Midbrain (tissue), 1 donor: ENCODE data around the gene PLTP.
"Not testable (repeated sequence)": the region's sequence is repeated elsewhere in the genome, so short reads cannot be mapped to it uniquely, and the experiment has no call there.

Experiments
- DNase-seq: peaks from one replicate; lab custom pipeline; 2025; lab: John Stamatoyannopoulos, UW

Gene PLTP

DNA sequence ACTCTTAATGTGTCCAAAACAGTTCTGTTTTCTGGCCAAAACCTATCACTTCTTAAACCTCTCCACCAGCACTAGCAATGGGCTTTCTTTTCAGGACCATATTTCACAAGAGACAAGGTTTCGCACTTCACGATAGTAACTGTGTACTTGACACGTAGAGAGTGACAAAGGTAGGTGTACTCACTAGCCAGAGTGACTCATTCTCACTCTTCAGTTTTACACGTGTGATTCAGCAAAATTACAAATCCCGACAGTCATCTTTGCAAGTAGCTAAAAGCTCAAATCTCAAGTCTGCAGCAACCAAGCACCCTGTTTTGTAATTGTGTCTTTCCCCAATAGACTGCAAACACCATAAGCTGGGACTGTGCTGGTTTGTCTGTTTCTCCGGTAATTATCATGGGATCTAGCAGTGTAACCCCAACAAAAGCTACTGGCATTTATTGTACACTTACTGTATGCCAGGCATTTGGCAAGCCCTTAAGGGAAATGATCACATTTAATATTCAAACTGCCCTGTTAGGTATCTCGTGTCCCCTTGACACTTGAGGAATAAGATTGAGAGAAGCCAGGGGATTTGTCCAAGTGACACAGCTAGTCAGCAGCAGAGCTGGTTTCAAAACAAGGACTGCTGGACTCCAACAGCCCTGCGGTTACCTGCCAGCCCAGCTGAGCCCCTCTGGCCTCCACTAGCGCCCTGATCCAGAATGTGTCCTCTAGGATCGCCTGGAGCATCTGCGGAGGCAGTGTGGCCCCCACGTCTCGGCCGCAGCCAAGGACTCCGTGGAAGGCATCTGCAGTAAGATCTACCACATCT is 32.4 kb upstream of the PLTP start:
- DNase-seq: no peak

- DNase-seq: no peak
Observed at GRCh38 chr20:45943613-45944012, 31.7 kb upstream of the PLTP start.

DNA sequence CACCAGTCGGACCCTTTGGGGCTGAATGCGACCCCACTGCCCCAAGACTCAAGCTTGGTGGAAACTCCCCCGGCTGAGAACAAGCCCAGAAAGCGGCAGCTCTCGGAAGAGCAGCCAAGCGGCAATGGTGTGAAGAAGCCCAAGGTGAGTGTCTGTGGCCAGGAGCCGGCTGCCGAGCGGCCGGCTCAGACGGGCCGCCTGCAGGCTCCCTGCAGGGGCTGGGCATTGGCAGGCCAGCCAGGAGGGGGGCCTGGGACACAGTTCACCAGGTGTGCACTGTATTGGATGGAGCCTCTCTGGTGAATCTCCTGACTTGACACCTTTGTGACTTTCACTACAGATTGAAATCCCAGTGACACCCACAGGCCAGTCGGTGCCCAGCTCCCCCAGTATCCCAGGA is 28.5 kb upstream of the PLTP start:
- no peak for DNase-seq

DNA sequence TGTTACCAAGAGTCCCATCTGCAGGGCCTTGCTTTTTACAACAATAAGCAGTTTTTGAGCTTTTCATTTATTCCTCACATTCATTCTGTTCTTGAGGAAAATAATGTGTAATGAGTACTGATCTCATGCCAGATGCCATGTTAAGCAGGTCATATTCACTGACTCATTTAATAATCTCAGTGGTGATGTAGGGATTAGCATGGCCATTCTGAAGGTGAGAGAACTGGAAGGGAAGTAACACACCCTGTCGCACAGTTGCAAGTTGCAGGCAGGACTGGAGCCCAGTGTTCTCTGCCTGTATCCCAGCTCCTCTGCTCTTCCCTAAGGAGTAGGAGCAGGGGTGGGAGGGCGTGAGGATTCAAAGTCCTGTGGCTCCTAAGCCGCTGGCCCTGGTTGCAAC is 28.1 kb upstream of the PLTP start:
- DNase-seq: no peak

DNA sequence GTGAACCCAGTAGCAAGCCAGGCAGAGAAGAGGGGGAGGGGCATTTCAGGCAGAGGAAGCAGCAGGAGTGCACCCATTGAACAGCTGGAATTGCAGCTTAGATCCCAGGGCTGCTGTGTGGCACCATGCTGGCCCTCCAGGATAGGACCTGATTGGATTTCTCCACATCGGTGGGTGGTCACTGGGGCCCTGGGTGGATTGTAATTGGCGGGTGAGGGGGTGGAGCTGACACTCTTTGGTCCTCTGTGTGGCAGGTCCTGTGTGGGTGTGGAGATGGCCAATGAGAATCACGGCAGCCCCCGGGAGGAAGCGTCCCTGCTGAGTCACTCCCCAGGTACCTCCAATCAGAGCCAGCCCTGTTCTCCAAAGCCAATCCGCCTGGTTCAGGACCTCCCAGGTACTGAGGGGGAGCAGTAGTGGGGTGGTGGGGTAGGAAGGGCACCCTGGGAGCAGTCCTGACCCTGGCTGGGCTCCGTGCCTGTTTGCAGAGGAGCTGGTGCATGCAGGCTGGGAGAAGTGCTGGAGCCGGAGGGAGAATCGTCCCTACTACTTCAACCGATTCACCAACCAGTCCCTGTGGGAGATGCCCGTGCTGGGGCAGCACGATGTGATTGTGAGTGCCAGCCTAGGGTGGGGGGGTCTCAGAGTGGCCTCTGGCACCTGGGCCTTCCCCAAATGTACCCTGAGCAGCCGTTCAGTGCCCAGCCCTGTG is 26.9 kb upstream of the PLTP start:
- no peak for DNase-seq

DNA sequence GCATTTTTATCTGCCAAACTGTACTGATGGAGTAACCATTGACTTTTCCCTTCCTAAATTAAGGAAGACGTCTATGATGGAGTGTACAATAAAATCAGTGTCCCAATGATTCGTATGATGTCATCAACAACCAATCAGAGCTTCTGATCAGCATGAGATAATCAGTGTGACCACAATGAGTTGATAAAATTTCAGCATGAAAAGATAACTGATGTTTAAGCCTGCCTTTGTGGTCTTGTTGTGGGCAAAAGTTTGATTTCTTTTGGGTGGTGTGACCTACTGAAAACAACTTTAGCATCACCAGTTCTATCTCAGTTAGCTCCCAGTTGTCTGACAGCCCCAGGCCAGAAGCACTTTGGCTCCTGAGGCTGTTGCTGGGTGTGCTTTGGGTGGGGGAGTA is 25.8 kb upstream of the PLTP start:
- no peak for DNase-seq

- peak; percentile 60 for DNase-seq
Observed at GRCh38 chr20:45935416-45936046, 23.6 kb upstream of the PLTP start.

- DNase-seq: peak; percentile 98
Observed at GRCh38 chr20:45934586-45935415, 22.8 kb upstream of the PLTP start, which contains the start of gene PCIF1. Gene PCIF1 (plus strand): TSS chr20:45934683. CDS start chr20:45939000, 4,317 bp downstream.

- no peak for DNase-seq
Observed at GRCh38 chr20:45934046-45934585, 22.2 kb upstream of the PLTP start.

DNA sequence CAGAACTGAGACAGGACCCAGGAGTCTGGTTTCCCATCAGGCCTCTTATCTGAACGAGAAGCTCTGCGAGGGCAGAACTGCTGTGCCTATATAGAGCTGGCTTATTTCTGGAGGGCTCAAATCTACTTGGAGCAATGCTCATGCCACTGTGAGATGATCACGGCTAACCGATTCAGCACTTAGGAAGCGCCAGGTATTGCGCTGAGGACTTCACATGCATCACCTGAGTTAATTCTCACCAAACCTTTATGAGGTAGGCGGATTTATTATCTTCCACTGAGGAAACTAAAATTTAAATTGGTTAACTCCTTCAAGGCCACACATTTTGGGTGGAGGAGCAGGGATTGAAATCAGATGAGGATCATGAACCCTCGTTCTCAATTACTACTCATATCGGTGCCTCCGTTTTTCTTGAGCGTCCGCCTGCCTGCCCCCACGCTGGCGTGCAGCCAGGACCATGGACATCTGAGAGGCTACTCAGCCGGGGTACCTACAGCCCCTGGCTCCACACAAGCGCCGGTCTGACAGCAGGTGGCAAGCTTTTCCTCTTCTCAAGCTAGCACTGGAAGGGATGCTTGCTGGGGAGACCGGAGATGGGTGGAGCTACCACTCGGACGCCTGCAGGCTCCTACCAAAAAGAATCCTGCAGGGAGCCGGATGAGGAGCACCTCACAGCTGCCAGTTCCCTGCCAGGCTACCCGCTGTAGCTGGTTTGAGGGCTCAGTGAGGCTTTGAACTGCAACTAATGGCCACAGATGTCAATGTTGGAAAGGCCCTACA is 21.5 kb upstream of the PLTP start:
- DNase-seq: peak; percentile 67

- not testable (repeated sequence) for DNase-seq
Observed at GRCh38 chr20:45931680-45932079, 19.7 kb upstream of the PLTP start.

GRCh38 chr20:45927071-45927878 is 15.3 kb upstream of the PLTP start:
- no peak for DNase-seq

DNA sequence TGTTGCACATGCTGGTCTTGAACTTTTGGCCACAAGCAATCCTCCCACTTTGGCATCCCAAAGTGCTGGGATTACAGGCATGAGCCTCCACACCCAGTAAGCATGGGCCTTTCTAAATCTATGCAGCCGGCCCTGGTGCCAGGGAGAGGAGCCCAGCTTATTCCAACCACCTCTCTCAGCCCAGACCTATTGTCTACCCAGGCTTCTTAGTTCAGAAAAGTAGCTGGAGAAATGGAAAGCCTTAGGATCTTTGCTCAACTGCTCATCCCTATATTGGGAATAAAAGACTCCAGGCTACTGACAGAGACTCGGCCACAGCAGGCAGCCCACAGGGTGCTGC is 14.7 kb upstream of the PLTP start:
- DNase-seq: no peak

GRCh38 chr20:45925821-45926506 is 14.0 kb upstream of the PLTP start:
- DNase-seq: no peak

DNA sequence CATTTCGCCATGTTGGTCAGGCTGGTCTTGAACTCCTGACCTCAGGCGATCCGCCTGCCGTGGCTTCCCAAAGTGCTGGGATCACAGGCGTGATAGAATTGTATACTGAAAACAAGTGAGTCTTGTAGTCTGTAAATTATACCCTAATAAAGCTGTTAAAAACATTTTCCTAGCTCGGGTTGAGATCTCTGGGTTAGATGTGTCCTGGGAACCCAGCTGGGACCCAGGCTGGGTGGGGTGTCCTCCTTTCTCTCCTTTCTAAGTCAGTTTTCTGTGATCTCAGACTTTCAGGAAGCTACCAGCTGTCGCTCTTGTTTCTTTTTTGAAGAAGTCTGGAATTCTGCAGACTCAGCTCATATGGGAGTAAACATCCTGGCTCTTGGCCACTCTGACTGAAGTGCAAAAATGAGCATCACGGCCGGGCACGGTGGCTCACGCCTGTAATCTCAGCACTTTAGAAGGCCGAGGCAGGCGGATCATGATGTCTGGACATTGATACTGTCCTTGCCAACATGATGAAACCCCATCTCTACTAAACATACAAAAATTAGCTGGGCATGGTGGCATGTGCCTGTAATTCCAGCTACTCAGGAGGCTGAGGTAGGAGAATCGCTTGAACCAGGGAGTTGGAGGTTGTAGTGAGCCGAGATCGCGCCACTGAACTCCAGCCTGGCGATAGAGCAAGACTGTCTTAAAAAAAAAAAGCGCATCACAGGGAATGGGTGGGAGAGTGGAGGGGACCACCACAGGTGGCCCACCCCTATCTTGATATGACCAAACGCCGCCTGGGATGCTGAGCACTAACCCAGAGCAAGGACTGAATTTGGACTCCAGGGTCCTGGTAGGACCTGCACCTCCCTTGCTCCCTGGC is 12.7 kb upstream of the PLTP start:
- DNase-seq: peak; percentile 8

DNA sequence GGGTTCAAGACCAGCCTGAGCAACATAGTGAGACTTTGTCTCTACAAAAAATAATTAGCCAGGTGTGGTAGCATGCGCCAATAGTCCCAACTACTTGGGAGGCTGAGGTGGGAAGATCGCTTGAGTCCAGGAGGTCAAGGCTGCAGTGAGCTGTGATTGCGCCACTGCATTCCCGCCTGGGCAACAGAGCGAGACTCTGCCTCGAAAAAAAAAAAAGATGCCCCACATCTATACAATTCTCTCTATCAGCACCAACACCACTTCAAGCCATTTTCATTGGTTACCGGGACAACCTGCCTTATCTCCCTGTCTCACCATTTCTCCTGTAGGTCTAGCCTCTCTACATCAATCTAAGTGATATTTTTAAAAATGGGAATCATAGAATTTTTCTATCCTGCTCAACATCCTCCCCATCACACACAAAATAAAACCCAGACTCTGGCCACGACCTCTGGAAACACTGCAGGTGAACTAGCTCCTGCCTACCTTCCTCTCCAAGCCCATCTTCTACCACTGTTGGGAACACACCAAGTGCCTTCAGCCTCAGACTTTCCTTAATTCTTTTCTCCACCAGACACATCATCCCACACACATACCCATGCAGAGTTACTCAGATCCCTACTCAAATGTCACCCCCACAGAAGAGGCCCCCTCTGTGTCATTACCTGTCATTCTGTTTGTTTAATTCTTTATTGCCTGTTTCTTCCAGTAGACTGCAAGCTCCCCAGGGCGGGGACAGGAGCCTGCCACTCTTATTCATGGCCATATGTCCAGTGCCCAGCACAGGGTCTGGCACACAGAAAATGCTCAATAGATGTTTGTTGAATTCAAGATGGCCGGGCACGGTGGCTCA is 9.6 kb upstream of the PLTP start:
- DNase-seq: no peak

DNA sequence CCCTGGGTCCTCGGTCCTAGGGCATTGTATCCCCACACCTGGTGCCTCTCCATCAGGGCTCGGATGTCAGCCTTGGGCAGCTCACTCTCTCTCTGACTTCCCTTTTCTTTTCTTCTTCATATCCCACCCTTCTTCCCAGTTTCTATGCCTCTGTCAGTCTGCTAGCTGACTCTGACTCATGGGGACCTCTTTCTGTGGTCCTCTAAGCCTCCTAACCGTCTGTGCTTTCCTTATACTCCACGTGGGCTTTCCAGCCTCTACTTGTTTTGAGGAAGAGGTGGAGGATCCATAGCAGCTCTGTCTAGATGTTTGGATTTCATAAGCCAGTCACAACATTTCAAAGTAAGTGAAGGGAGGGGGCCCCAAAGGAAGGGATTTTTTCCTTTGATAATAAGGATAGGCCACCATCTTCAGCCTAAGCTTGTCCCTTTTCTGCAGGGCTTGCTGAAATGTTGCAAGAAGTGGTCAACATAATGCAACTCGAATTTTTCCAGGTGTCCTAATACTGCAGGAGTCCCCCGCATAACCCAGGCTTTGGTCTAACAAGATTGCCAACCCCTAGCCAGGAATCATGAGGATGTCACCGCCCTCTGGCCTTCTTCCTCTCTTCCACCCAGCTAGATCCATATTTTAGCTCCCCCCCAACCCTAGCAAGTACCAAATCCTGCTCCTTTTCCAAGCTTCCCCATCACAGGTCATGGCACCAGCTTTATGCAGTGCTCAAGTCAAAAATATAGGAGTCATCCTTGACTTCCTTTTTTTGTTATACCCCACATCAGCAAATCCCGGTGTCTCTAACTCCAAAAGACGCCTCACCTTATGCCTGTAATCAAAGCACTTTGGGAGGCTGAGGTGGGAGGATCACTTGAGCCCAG is 8.7 kb upstream of the PLTP start:
- DNase-seq: no peak
